ENCODE results near the gene MDP1. TPM values are rescaled to one million over a fixed set of nuclear protein-coding genes. Genes with fewer than 3 reads are reported as not detected.
"Not testable (repeated sequence)": the region's sequence is repeated elsewhere in the genome, so short reads cannot be mapped to it uniquely, and the experiment has no call there.

The MDP1 gene
- total and polyA plus RNA-seq, 2 of the 8 experiments (the other 6 are each of a cell fraction or from before 2014, with no cell fraction given) = 17.7 to 32.2 TPM

DNA sequence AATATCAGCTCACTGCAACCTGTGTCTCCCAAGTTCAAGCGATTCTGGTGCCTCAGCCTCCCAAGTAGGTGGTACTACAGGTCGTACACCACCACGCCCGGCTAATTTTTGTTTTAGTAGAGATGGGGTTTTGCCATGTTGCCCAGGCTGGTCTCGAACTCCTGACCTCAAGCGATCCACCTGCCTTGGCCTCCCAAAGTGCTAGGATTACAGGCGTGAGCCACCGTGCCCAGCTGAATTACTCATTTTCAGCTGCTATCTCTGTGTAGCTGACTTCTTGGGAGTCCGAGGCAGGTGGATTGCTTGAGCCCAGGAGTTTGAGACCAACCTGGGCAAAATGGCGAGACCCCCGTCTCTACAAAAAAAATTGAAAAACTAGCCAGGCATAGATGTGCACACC, 29.5 kb upstream of the MDP1 start:
- not testable (repeated sequence) for FAIRE-seq; H4K20me1 ChIP-seq (replicated peaks in 1 of 2; ENCODE audit: control insufficient read depth in 1 of 2, insufficient read depth in 2 of 2, low read length in 2 of 2); H4K91ac ChIP-seq (replicated peaks; ENCODE audit: insufficient read length, low read length); H3K36me3 ChIP-seq (ENCODE audit: control insufficient read depth in 2 of 4, insufficient read depth in 4 of 4, low read length in 3 of 4); H3K23me2 ChIP-seq (ENCODE audit: low read depth, low read length); H3K79me1 ChIP-seq (ENCODE audit: low read depth, low read length); H2BK120ac ChIP-seq (replicated peaks; ENCODE audit: low read depth, low read length); H2BK5ac ChIP-seq (ENCODE audit: low read depth, low read length); H3K79me2 ChIP-seq (ENCODE audit: control insufficient read depth in 1 of 2, insufficient read depth in 2 of 2, low read length in 2 of 2); H2BK12ac ChIP-seq (ENCODE audit: low read depth, low read length); H3K4ac ChIP-seq (replicated peaks; ENCODE audit: insufficient read length, low read depth, low read length); H3K27me3 ChIP-seq (replicated peaks in 1 of 4; ENCODE audit: control insufficient read depth in 3 of 4, extremely low read depth in 1 of 4, insufficient read depth in 3 of 4, low read length in 3 of 4); H3K4me2 ChIP-seq (ENCODE audit: insufficient read depth in 1 of 2, low read depth in 2 of 2, low read length in 2 of 2); H3K23ac ChIP-seq (ENCODE audit: insufficient read length); H2AK5ac ChIP-seq (ENCODE audit: low read depth, low read length); H3K4me3 ChIP-seq (ENCODE audit: extremely low read depth in 1 of 4, insufficient read depth in 2 of 4, low read depth in 3 of 4, low read length in 4 of 4); H3K9me3 ChIP-seq (ENCODE audit: insufficient read depth in 2 of 2, low read depth in 1 of 2, low read length in 1 of 2); H2BK20ac ChIP-seq (ENCODE audit: low read length); H3K56ac ChIP-seq (replicated peaks; ENCODE audit: insufficient read length, low read depth, low read length); H2AFZ ChIP-seq (ENCODE audit: low read length); H2BK15ac ChIP-seq (ENCODE audit: low read length); H3K14ac ChIP-seq (ENCODE audit: insufficient read length); H3K18ac ChIP-seq (ENCODE audit: extremely low read depth, low read length); H4K5ac ChIP-seq (ENCODE audit: insufficient read length, low read depth, low read length); H4K8ac ChIP-seq (ENCODE audit: extremely low read depth, insufficient read depth, low read length); DNase-seq (ENCODE audit: low read depth in 1 of 2, low spot score in 2 of 2); H3K27ac ChIP-seq (ENCODE audit: low read depth, low read length); H3K9ac ChIP-seq (replicated peaks in 1 of 4; ENCODE audit: extremely low read depth in 1 of 4, low read depth in 3 of 4, low read length in 3 of 4); H3K4me1 ChIP-seq (replicated peaks in 1 of 4; ENCODE audit: control insufficient read depth in 3 of 4, insufficient read depth in 4 of 4, low read length in 3 of 4)
- CTCF ChIA-PET (ENCODE audit: partially characterized antibody) = interaction anchor here (1.1 to 9.4 kb wide), 6 partner anchors 17 to 187 kb away, joined by 3 to 163 read pairs (median 6); partner anchors contain the start of genes CIDEB, DHRS1, NOP9 and RABGGTA
- WGBS, 2 experiments (ENCODE audit: extremely low coverage in 1 of 2, insufficient coverage in 1 of 2, insufficient read length in 1 of 2, insufficient replicate concordance in 2 of 2, low coverage in 1 of 2, low lambda C conversion rate in 2 of 2, missing lambda C conversion rate in 1 of 2) = 78% methylated on average over 11 of the region's 11 CpGs; no CpG with 5 or more reads in 1 of the 2 experiments
- POLR2A ChIA-PET (ENCODE audit: partially characterized antibody) = interaction anchor here (1.2 to 2.8 kb wide), 6 partner anchors 8 to 53 kb away, joined by 3 to 20 read pairs (median 4); partner anchors contain the start of genes DHRS1 and NOP9

Measured in H1 (cell line).